Activated CD8-positive, alpha-beta memory T cell treated with anti-CD3 and anti-CD28 coated beads for 48 hours (primary cell): ENCODE measurements around the gene ANTXRL.
"Not testable (repeated sequence)": the region's sequence is repeated elsewhere in the genome, so short reads cannot be mapped to it uniquely, and the experiment has no call there.

Source experiments
- DNase-seq, 3 experiments: peaks; one replicate each; pipeline ENCODE4 v3.0.0-alpha.2; 2020; ENCODE audit warnings: low read depth in 2 of 3, low spot score in 2 of 3

The ANTXRL gene

GRCh38 chr10:46286991-46287693 is at the start of gene ANTXRL:
TSS of gene ANTXRL (plus strand) at chr10:46286997. CDS start at chr10:46287263, 266 bp downstream.
- DNase-seq: no peak

GRCh38 chr10:46237815-46238510 is 48.8 kb upstream of the ANTXRL start:
- no peak for DNase-seq

GRCh38 chr10:46239247-46239646 is 47.5 kb upstream of the ANTXRL start:
- no peak for DNase-seq

GRCh38 chr10:46239993-46240683 is 46.7 kb upstream of the ANTXRL start:
- no peak for DNase-seq

- DNase-seq: no peak
These were observed 45.9 kb upstream of the ANTXRL start for GRCh38 chr10:46240684-46241565.

GRCh38 chr10:46245381-46245900 is 41.4 kb upstream of the ANTXRL start:
- no peak for DNase-seq

GRCh38 chr10:46246400-46247180 is 40.2 kb upstream of the ANTXRL start:
- DNase-seq: not testable (repeated sequence)

- DNase-seq: no peak
These were observed 39.7 kb upstream of the ANTXRL start for GRCh38 chr10:46247181-46247475.

- DNase-seq: no peak
These were observed 38.8 kb upstream of the ANTXRL start for GRCh38 chr10:46247808-46248569.

- no peak for DNase-seq
These were observed 38.1 kb upstream of the ANTXRL start for GRCh38 chr10:46248651-46249146.

- not testable (repeated sequence) for DNase-seq
These were observed 37.0 kb upstream of the ANTXRL start for GRCh38 chr10:46249617-46250344.

GRCh38 chr10:46250481-46250880 is 36.3 kb upstream of the ANTXRL start:
- DNase-seq: no peak

GRCh38 chr10:46250898-46251856 is 35.6 kb upstream of the ANTXRL start:
- DNase-seq: no peak

GRCh38 chr10:46251857-46252847 is 34.6 kb upstream of the ANTXRL start:
- DNase-seq: no peak

GRCh38 chr10:46253076-46254006 is 33.5 kb upstream of the ANTXRL start:
- DNase-seq: no peak
